Measurements from ENCODE around the gene INIP. TPM values are rescaled to one million over a fixed set of nuclear protein-coding genes. Genes with fewer than 3 reads are reported as not detected.
"Not testable (repeated sequence)": the region's sequence is repeated elsewhere in the genome, so short reads cannot be mapped to it uniquely, and the experiment has no call there.

INIP gene
- polyA plus RNA-seq, 1 donor from 2014 or later = 64.7 TPM

DNA sequence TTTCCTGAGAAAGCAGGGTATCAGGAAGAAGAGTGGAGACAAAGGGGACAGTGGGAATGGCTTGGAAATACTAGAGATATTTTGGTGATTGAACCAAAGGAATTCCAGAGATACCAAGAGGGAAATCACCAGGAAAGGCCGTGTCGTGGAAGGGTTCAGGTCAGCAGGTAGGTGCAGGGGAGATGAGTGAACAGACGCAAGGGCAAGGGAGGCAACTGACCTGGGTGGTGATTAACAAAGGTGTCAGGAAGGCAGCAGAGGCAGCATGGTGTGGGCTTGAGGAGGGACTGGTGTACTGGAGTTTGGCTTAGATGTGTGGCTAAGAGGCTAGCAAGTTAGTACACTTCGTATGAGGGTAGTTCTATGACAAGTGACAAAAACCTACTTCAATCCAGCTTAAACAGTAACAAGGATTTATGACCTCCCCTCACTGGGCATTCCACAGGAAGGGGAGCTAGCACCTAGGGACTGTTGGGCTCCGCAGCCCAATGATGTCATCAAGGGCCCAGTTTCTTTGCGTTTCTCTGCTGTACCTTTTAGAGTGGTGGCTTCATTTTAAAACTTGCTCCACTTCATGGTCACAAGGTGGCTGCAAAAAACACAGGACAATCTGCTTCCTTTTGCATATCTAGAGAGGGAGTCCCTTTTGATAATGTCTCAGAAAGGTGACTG, 37.0 kb downstream of the INIP start:
- TF ChIP-seq POLR2AphosphoS5 (IDR thresholded peaks at IDR 0.05) (no peak), REST (IDR thresholded peaks at IDR 0.05; ENCODE audit: borderline replicate concordance) (no peak), RAD21 (conservative IDR thresholded peaks at IDR 0.05) (no peak), MXI1 (conservative IDR thresholded peaks at IDR 0.05; ENCODE audit: poor library complexity, severe bottlenecking) (no peak), SMC3 (conservative IDR thresholded peaks at IDR 0.05; ENCODE audit: poor library complexity) (no peak)
- H2AFZ ChIP-seq (ENCODE audit: low read depth, low read length) = no peak overlapping the region
- no peaks in the 10 kb centered on the region for H4K20me1 ChIP-seq (ENCODE audit: insufficient read depth)
- no peaks in the 10 kb centered on the region for H3K36me3 ChIP-seq (ENCODE audit: insufficient read depth, low read length)
- H3K27me3 ChIP-seq (ENCODE audit: insufficient read depth, low read depth, low read length) = no peaks in the 10 kb centered on the region
- H3F3A ChIP-seq (ENCODE audit: insufficient read depth, low read length, poor library complexity, severe bottlenecking) = no peaks in the 10 kb centered on the region
- H3K4me3 ChIP-seq (ENCODE audit: low read length) = no peak overlapping the region
- H3K79me2 ChIP-seq (replicated peaks; ENCODE audit: insufficient read depth, low read length) = no peaks in the 10 kb centered on the region
- no peak overlapping the region for H3K9ac ChIP-seq (ENCODE audit: low read length)
- no peak overlapping the region for H3K27ac ChIP-seq (ENCODE audit: low read length)
- no peak overlapping the region for H3K4me2 ChIP-seq (ENCODE audit: low read length)
- no peaks in the 10 kb centered on the region for H3K9me2 ChIP-seq (ENCODE audit: insufficient read depth, low read length)
- H3K9me3 ChIP-seq (ENCODE audit: low read length) = peaks cover 11% of the 10 kb centered on the region

DNA sequence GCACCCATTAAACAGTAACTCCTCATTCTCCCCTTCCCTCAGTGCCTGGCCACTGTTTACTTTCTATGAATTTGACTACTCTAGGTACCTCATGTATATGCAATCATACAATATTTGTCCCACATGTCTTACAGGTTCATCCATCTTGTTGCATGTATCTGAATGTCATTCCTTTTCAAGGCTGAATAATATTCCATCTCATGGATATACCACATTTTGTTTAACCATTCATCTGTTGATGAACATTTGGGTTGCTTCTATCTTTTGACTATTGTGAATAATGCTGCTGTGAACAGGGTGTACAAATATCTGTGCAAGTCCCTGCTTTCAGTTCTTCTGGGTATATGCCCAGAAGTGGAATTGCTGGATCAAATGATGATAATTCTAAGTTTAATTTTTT, 40.9 kb downstream of the INIP start:
- peaks cover 11% of the 10 kb centered on the region for H3K9me3 ChIP-seq (ENCODE audit: low read length)
- no peaks in the 10 kb centered on the region for H3K27me3 ChIP-seq (ENCODE audit: insufficient read depth, low read depth, low read length)
- TF ChIP-seq EP300 (conservative IDR thresholded peaks at IDR 0.05; ENCODE audit: poor library complexity, severe bottlenecking) (no peak), EZH2 (IDR thresholded peaks at IDR 0.05; ENCODE audit: borderline replicate concordance, insufficient read depth, low read length, poor library complexity, severe bottlenecking) (no peak), MXI1 (conservative IDR thresholded peaks at IDR 0.05; ENCODE audit: poor library complexity, severe bottlenecking) (no peak), RAD21 (conservative IDR thresholded peaks at IDR 0.05) (no peak), POLR2AphosphoS5 (IDR thresholded peaks at IDR 0.05) (no peak), REST (IDR thresholded peaks at IDR 0.05; ENCODE audit: borderline replicate concordance) (no peak), SMC3 (conservative IDR thresholded peaks at IDR 0.05; ENCODE audit: poor library complexity) (no peak), TAF1 (IDR thresholded peaks at IDR 0.05; ENCODE audit: low read depth) (no peak)
- TF ChIP-seq, protein P1, sequence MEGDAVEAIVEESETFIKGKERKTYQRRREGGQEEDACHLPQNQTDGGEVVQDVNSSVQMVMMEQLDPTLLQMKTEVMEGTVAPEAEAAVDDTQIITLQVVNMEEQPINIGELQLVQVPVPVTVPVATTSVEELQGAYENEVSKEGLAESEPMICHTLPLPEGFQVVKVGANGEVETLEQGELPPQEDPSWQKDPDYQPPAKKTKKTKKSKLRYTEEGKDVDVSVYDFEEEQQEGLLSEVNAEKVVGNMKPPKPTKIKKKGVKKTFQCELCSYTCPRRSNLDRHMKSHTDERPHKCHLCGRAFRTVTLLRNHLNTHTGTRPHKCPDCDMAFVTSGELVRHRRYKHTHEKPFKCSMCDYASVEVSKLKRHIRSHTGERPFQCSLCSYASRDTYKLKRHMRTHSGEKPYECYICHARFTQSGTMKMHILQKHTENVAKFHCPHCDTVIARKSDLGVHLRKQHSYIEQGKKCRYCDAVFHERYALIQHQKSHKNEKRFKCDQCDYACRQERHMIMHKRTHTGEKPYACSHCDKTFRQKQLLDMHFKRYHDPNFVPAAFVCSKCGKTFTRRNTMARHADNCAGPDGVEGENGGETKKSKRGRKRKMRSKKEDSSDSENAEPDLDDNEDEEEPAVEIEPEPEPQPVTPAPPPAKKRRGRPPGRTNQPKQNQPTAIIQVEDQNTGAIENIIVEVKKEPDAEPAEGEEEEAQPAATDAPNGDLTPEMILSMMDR (IDR thresholded peaks at IDR 0.05; ENCODE audit: poor library complexity, severe bottlenecking) = no peak
- H3K36me3 ChIP-seq (ENCODE audit: insufficient read depth, low read length) = no peaks in the 10 kb centered on the region
- H3K9ac ChIP-seq (ENCODE audit: low read length) = no peak overlapping the region
- no peaks in the 10 kb centered on the region for H4K20me1 ChIP-seq (ENCODE audit: insufficient read depth)
- no peaks in the 10 kb centered on the region for H3K79me2 ChIP-seq (replicated peaks; ENCODE audit: insufficient read depth, low read length)
- no peak overlapping the region for H3K4me2 ChIP-seq (ENCODE audit: low read length)
- no peak overlapping the region for H3K27ac ChIP-seq (ENCODE audit: low read length)
- no peak overlapping the region for H3K4me3 ChIP-seq (ENCODE audit: low read length)
- H3K9me2 ChIP-seq (ENCODE audit: insufficient read depth, low read length) = no peaks in the 10 kb centered on the region
- H2AFZ ChIP-seq (ENCODE audit: low read depth, low read length) = no peak overlapping the region
- H3F3A ChIP-seq (ENCODE audit: insufficient read depth, low read length, poor library complexity, severe bottlenecking) = no peaks in the 10 kb centered on the region

- not testable (repeated sequence) for H3K36me3 ChIP-seq (ENCODE audit: insufficient read depth, low read length); H3K9ac ChIP-seq (ENCODE audit: low read length); H4K20me1 ChIP-seq (ENCODE audit: insufficient read depth); H3K27ac ChIP-seq (ENCODE audit: low read length); H2AFZ ChIP-seq (ENCODE audit: low read depth, low read length); H3K4me3 ChIP-seq (ENCODE audit: low read length); H3K27me3 ChIP-seq (ENCODE audit: insufficient read depth, low read depth, low read length); H3F3A ChIP-seq (ENCODE audit: insufficient read depth, low read length, poor library complexity, severe bottlenecking); H3K9me2 ChIP-seq (ENCODE audit: insufficient read depth, low read length); H3K4me2 ChIP-seq (ENCODE audit: low read length); H3K9me3 ChIP-seq (ENCODE audit: low read length); H3K79me2 ChIP-seq (replicated peaks; ENCODE audit: insufficient read depth, low read length)
Measured at GRCh38 chr9:112673221-112673620, 44.7 kb downstream of the INIP start.
